Measurements from ENCODE around the gene TNFRSF11A. TPM values are rescaled to one million over a fixed set of nuclear protein-coding genes. Genes with fewer than 3 reads are reported as not detected.

Gene TNFRSF11A
- total RNA-seq, 1 experiment from 2014 or later: 3.2 TPM

DNA sequence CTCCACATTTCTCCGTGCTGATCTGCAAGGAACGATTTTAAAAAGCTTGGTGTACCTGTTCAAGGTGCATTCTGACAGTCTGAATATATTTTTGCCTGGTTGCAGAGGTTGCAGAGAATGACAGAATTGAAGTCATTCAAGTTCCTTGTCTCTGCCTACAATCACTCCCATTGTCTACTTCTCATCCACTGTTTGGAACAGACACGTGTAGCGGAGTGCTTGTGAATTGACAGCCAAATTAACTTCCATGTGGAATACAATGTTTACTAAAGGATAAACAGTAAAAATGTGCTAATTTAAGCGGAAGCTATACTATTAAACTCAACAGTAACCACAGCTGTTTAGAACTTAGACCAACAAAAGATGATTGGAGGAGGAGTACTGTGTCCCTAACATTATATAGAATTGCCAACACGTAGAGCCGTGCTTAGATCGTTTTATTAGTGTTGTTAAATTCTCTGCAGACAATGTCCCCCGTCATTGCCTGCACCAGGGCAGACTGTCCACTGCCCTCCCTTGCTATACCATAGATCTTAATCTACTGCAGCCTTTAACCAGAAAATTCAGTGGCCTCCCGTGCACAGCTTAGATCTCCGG lies 110.4 kb downstream of the TNFRSF11A start:
- Histone ChIP-seq H4K20me1 (ENCODE audit: insufficient read depth) (no peaks in the 10 kb centered on the region), H3K9me2 (ENCODE audit: insufficient read depth) (no peaks in the 10 kb centered on the region), H3K9ac (ENCODE audit: low read length) (no peak overlapping the region), H3K27ac (ENCODE audit: low read depth, low read length) (no peak overlapping the region), H3K27me3 (ENCODE audit: insufficient read depth, low read length) (no peaks in the 10 kb centered on the region), H3K4me2 (ENCODE audit: low read length) (no peak overlapping the region), H2AFZ (ENCODE audit: low read depth, low read length, poor library complexity, severe bottlenecking) (no peak overlapping the region), H3K79me2 (ENCODE audit: insufficient read depth, low read length) (no peaks in the 10 kb centered on the region), H3K4me1 (ENCODE audit: control insufficient read depth in 1 of 2, insufficient read depth in 2 of 2, low read length in 2 of 2) (peaks cover 0 to 20% of the 10 kb centered on the region in 2 experiments; a peak in 2 of 4 replicates), H3K36me3 (ENCODE audit: control insufficient read depth in 1 of 2, insufficient read depth in 2 of 2, low read length in 2 of 2) (no peaks in the 10 kb centered on the region), H3K9me3 (ENCODE audit: control insufficient read depth in 1 of 2, insufficient read depth in 1 of 2, low read depth in 1 of 2, low read length in 2 of 2) (no peaks in the 10 kb centered on the region), H3K4me3 (replicated peaks in 1 of 2; ENCODE audit: low read depth in 1 of 2, low read length in 2 of 2) (no peak overlapping the region)
- CTCF ChIA-PET: interaction anchor here (1.9 kb wide), 1 partner anchor 10 kb away, joined by 14 read pairs; no protein-coding TSS in a partner anchor
- POLR2A ChIA-PET: no interaction called here
- DNase-seq (ENCODE audit: low read depth, low spot score) (no peak), ATAC-seq (no peak)
- intact Hi-C loops (cut with micrococcal nuclease): no loop called here
- no TSS peak for BruUV-seq (replicated peaks)
- no peak for TF ChIP-seq JUND (IDR thresholded peaks at IDR 0.05)
- no peak for TF ChIP-seq REST (IDR thresholded peaks at IDR 0.05; ENCODE audit: low read depth)
- no peak for TF ChIP-seq SP1 (IDR thresholded peaks at IDR 0.05; ENCODE audit: low read depth)
- TF ChIP-seq RAD21 (IDR thresholded peaks at IDR 0.05; ENCODE audit: low read depth): no peak
- TF ChIP-seq, protein P1, sequence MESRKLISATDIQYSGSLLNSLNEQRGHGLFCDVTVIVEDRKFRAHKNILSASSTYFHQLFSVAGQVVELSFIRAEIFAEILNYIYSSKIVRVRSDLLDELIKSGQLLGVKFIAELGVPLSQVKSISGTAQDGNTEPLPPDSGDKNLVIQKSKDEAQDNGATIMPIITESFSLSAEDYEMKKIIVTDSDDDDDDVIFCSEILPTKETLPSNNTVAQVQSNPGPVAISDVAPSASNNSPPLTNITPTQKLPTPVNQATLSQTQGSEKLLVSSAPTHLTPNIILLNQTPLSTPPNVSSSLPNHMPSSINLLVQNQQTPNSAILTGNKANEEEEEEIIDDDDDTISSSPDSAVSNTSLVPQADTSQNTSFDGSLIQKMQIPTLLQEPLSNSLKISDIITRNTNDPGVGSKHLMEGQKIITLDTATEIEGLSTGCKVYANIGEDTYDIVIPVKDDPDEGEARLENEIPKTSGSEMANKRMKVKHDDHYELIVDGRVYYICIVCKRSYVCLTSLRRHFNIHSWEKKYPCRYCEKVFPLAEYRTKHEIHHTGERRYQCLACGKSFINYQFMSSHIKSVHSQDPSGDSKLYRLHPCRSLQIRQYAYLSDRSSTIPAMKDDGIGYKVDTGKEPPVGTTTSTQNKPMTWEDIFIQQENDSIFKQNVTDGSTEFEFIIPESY (IDR thresholded peaks at IDR 0.05; ENCODE audit: extremely low read depth, insufficient replicate concordance, low read length): no peak
- no peak for TF ChIP-seq ZFX (IDR thresholded peaks at IDR 0.05)
- TF ChIP-seq CEBPB (IDR thresholded peaks at IDR 0.05; ENCODE audit: low read depth): no peak
- no peak for TF ChIP-seq MAX (IDR thresholded peaks at IDR 0.05)
- no peak for TF ChIP-seq SRF (IDR thresholded peaks at IDR 0.05; ENCODE audit: low read depth)
- no peak for TF ChIP-seq SIN3A (IDR thresholded peaks at IDR 0.05; ENCODE audit: low read depth)
- no peak for TF ChIP-seq FOSL1 (IDR thresholded peaks at IDR 0.05; ENCODE audit: low read depth)
- no peak for TF ChIP-seq EGR1 (IDR thresholded peaks at IDR 0.05; ENCODE audit: low read depth)
- TF ChIP-seq, protein P2, sequence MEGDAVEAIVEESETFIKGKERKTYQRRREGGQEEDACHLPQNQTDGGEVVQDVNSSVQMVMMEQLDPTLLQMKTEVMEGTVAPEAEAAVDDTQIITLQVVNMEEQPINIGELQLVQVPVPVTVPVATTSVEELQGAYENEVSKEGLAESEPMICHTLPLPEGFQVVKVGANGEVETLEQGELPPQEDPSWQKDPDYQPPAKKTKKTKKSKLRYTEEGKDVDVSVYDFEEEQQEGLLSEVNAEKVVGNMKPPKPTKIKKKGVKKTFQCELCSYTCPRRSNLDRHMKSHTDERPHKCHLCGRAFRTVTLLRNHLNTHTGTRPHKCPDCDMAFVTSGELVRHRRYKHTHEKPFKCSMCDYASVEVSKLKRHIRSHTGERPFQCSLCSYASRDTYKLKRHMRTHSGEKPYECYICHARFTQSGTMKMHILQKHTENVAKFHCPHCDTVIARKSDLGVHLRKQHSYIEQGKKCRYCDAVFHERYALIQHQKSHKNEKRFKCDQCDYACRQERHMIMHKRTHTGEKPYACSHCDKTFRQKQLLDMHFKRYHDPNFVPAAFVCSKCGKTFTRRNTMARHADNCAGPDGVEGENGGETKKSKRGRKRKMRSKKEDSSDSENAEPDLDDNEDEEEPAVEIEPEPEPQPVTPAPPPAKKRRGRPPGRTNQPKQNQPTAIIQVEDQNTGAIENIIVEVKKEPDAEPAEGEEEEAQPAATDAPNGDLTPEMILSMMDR (IDR thresholded peaks at IDR 0.05 in 2 of 3, conservative IDR thresholded peaks at IDR 0.05 in 1 of 3; ENCODE audit: borderline replicate concordance in 1 of 3, insufficient read depth in 1 of 3, low read depth in 2 of 3, low read length in 2 of 3): no peak
- no peak for TF ChIP-seq ELF1 (IDR thresholded peaks at IDR 0.05; ENCODE audit: borderline replicate concordance, low read depth)
- no peak for TF ChIP-seq TCF7L2 (IDR thresholded peaks at IDR 0.05; ENCODE audit: borderline replicate concordance, extremely low read depth, insufficient read depth, insufficient read length)
- TF ChIP-seq ZNF274 (IDR thresholded peaks at IDR 0.05; ENCODE audit: low read depth, low read length): no peak
- no peak for TF ChIP-seq POLR2A (IDR thresholded peaks at IDR 0.05; ENCODE audit: borderline replicate concordance, extremely low read depth, insufficient read depth, insufficient read length)
- no peak for TF ChIP-seq EZH2phosphoT487 (IDR thresholded peaks at IDR 0.05; ENCODE audit: borderline replicate concordance)
- TF ChIP-seq YY1 (IDR thresholded peaks at IDR 0.05; ENCODE audit: extremely low read depth, insufficient replicate concordance, low read depth, low read length): no peak
- no peak for TF ChIP-seq POLR2AphosphoS5 (IDR thresholded peaks at IDR 0.05; ENCODE audit: low read depth, low read length)
- RAD21 ChIA-PET (ENCODE audit: low non-redundant PET in 1 of 2, low total read pairs in 2 of 2, uncharacterized antibody in 2 of 2, unreplicated experiment in 2 of 2): no interaction called here

All from HCT116 (cell line).